OCI-LY7 (cell line): ENCODE data around the gene VWC2L. TPM values are rescaled to one million over a fixed set of nuclear protein-coding genes. Genes with fewer than 3 reads are reported as not detected.

Experiments used
- BruUV-seq: library from RNA; stranded (reverse); fragments of 400-500 nt; replicated peaks from 2 replicates; lab custom pipeline; 2021; lab: Mats Ljungman, UMichigan
- CTCF ChIA-PET: fragments of 300-600 bp; sonication (Branson Sonifier 250); formaldehyde crosslinking; loops from one replicate; lab custom pipeline; 2022; ENCODE audit warnings: antibody characterized with exemption; ENCODE audit not compliant: unreplicated experiment; lab: Charles Lee
- POLR2A ChIA-PET: fragments of 300-600 bp; sonication (Branson Sonifier 250); formaldehyde crosslinking; loops from one replicate; lab custom pipeline; 2022; ENCODE audit warnings: antibody characterized with exemption; lab: Charles Lee
- DNase-seq: peaks from one replicate; pipeline ENCODE4 v3.0.0-alpha.2; 2015; ENCODE audit warnings: low spot score
- H2AFZ ChIP-seq: fragments of 200-600 bp; sonication (generic), shearing (Covaris generic); 2 replicates; pipeline ENCODE4 v1.6.1; 2014; ENCODE audit warnings: mild to moderate bottlenecking, antibody characterized with exemption, low read length, moderate library complexity
- H3K27ac ChIP-seq: fragments of 200-600 bp; sonication (generic); 2 replicates; pipeline ENCODE4 v1.5.1; 2014; ENCODE audit warnings: mixed run types, low read depth, mild to moderate bottlenecking, moderate library complexity, low read length, inconsistent platforms; ENCODE audit not compliant: poor library complexity, severe bottlenecking
- H3K36me3 ChIP-seq: fragments of 200-600 bp; sonication (generic); 2 replicates; pipeline ENCODE4 v1.6.1; 2014; ENCODE audit warnings: mild to moderate bottlenecking, antibody characterized with exemption, low read length, moderate library complexity, mixed read lengths; ENCODE audit not compliant: insufficient read depth
- H3K4me1 ChIP-seq: fragments of 200-600 bp; sonication (generic); 2 replicates; pipeline ENCODE4 v1.5.1; 2014; ENCODE audit warnings: mild to moderate bottlenecking, low read length; ENCODE audit not compliant: insufficient read depth, poor library complexity, severe bottlenecking
- H3K4me2 ChIP-seq: fragments of 200-600 bp; sonication (generic); 2 replicates; pipeline ENCODE4 v1.6.1; 2014; ENCODE audit warnings: mild to moderate bottlenecking, low read length
- H3K4me3 ChIP-seq: fragments of 200-600 bp; sonication (generic); 2 replicates; pipeline ENCODE4 v1.5.1; 2014; ENCODE audit warnings: mild to moderate bottlenecking, low read depth, low read length; ENCODE audit not compliant: poor library complexity, severe bottlenecking
- H3K79me2 ChIP-seq: fragments of 200-600 bp; sonication (generic); 2 replicates; pipeline ENCODE4 v1.6.1; 2016; ENCODE audit warnings: low read depth, mild to moderate bottlenecking, low read length, moderate library complexity, mixed read lengths; ENCODE audit not compliant: insufficient read depth
- H3K9me2 ChIP-seq: fragments of 200-600 bp; sonication (generic); 2 replicates; pipeline ENCODE4 v1.6.1; 2016; ENCODE audit warnings: mild to moderate bottlenecking, low read length, mixed read lengths; ENCODE audit not compliant: insufficient read depth
- H3K9me3 ChIP-seq: fragments of 200-600 bp; sonication (generic); 2 replicates; pipeline ENCODE4 v1.6.1; 2014; ENCODE audit warnings: mild to moderate bottlenecking, mixed run types, low read length, mixed read lengths
- H4K20me1 ChIP-seq: fragments of 200-600 bp; sonication (generic); 2 replicates; pipeline ENCODE4 v1.6.1; 2014; ENCODE audit warnings: mild to moderate bottlenecking, antibody characterized with exemption, low read length, moderate library complexity, mixed read lengths; ENCODE audit not compliant: insufficient read depth
- CTCF ChIP-seq: fragments of 200-600 bp; sonication (generic); conservative IDR thresholded peaks from 2 replicates; pipeline ENCODE4 v1.5.1; 2014; ENCODE audit warnings: mild to moderate bottlenecking, antibody characterized with exemption, low read length, moderate library complexity, mixed read lengths
- EZH2phosphoT487 ChIP-seq: fragments of 200-600 bp; sonication (generic); IDR thresholded peaks from 2 replicates; pipeline ENCODE4 v1.6.1; 2018; ENCODE audit warnings: low read depth, borderline replicate concordance, mild to moderate bottlenecking, mixed run types, antibody characterized with exemption, low read length, moderate library complexity, mixed read lengths
- intact Hi-C: fragments of 100-400 bp; cut with micrococcal nuclease; formaldehyde crosslinking; loops from one replicate; pipeline ENCODE4 v1.10.0; 2022; ENCODE audit not compliant: unreplicated experiment
- total RNA-seq, 2 experiments: library from RNA; depleted of rRNA in 1 of 2; stranded (reverse); fragments of >200 nt in 1 of 2; shearing (Covaris generic) in 1 of 2; gene quantifications; 2 replicates each; pipeline ENCODE4 v1.2.3, GENCODE V29; 2014 to 2022

The VWC2L gene
- total RNA-seq, 2 experiments from 2014 or later = not detected

- Histone ChIP-seq H3K27ac (no peak overlapping the region), H3K9me2 (no peaks in the 10 kb centered on the region), H4K20me1 (no peaks in the 10 kb centered on the region), H2AFZ (no peak overlapping the region), H3K9me3 (no peaks in the 10 kb centered on the region), H3K4me3 (no peak overlapping the region), H3K4me2 (no peak overlapping the region), H3K36me3 (no peaks in the 10 kb centered on the region), H3K79me2 (no peaks in the 10 kb centered on the region), H3K4me1 (no peaks in the 10 kb centered on the region)
- no TSS peak for BruUV-seq
- intact Hi-C loops = no loop called here
- POLR2A ChIA-PET = no interaction called here
- no peak for DNase-seq
- CTCF ChIA-PET = no interaction called here
- TF ChIP-seq CTCF (no peak), EZH2phosphoT487 (no peak)
Observed at GRCh38 chr2:214471990-214472389, 61.1 kb downstream of the VWC2L start.

GRCh38 chr2:214477305-214477704 lies 66.5 kb downstream of the VWC2L start:
- no peak for DNase-seq
- no peaks in the 10 kb centered on the region for H3K36me3 ChIP-seq
- POLR2A ChIA-PET = interaction anchor here (0.6 to 1.2 kb wide), 3 partner anchors 11 to 1498 kb away, joined by 3 read pairs; no protein-coding TSS in a partner anchor
- CTCF ChIA-PET = no interaction called here
- intact Hi-C loops = no loop called here
- BruUV-seq = no TSS peak
- no peak for TF ChIP-seq EZH2phosphoT487
- TF ChIP-seq CTCF = no peak
- no peak overlapping the region for H3K27ac ChIP-seq
- no peaks in the 10 kb centered on the region for H3K9me3 ChIP-seq
- no peaks in the 10 kb centered on the region for H3K79me2 ChIP-seq
- no peaks in the 10 kb centered on the region for H4K20me1 ChIP-seq
- no peak overlapping the region for H3K4me2 ChIP-seq
- H3K9me2 ChIP-seq = no peaks in the 10 kb centered on the region
- no peak overlapping the region for H3K4me3 ChIP-seq
- H2AFZ ChIP-seq = no peak overlapping the region
- no peaks in the 10 kb centered on the region for H3K4me1 ChIP-seq

GRCh38 chr2:214481204-214481603 lies 70.3 kb downstream of the VWC2L start:
- H3K9me2 ChIP-seq = no peaks in the 10 kb centered on the region
- no peaks in the 10 kb centered on the region for H3K36me3 ChIP-seq
- no peaks in the 10 kb centered on the region for H3K9me3 ChIP-seq
- no peaks in the 10 kb centered on the region for H3K79me2 ChIP-seq
- H3K27ac ChIP-seq = no peak overlapping the region
- TF ChIP-seq CTCF (no peak), EZH2phosphoT487 (no peak)
- no peak for DNase-seq
- intact Hi-C loops = no loop called here
- no peak overlapping the region for H3K4me2 ChIP-seq
- CTCF ChIA-PET = no interaction called here
- POLR2A ChIA-PET = interaction anchor here (0.6 to 0.9 kb wide), 5 partner anchors 9 to 1510 kb away, joined by 3 to 6 read pairs (median 4); no protein-coding TSS in a partner anchor
- H4K20me1 ChIP-seq = no peaks in the 10 kb centered on the region
- no peak overlapping the region for H2AFZ ChIP-seq
- no peak overlapping the region for H3K4me3 ChIP-seq
- no peaks in the 10 kb centered on the region for H3K4me1 ChIP-seq
- no TSS peak for BruUV-seq
